ENCODE results near the gene MCTS1.

DNA sequence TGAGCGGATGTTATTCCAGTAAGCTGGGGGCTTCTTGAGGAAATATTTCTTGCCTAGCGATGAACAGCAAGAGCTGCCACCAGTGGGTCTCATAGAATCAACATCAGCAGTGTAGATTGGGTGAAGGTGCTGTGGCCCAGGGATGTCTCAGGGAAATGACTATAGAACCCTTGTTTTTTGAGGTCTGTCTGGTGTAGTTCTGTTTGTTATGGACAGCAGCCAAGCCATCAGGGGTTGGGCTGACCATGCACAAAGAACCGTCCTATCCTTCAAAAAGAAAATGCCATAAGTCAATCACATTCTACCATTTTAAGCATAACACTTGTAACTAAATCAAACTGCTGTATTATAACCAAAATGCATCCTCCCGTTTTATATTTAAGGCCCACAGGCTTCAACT lies 43.2 kb downstream of the MCTS1 start:
- TF ChIP-seq, protein P1, sequence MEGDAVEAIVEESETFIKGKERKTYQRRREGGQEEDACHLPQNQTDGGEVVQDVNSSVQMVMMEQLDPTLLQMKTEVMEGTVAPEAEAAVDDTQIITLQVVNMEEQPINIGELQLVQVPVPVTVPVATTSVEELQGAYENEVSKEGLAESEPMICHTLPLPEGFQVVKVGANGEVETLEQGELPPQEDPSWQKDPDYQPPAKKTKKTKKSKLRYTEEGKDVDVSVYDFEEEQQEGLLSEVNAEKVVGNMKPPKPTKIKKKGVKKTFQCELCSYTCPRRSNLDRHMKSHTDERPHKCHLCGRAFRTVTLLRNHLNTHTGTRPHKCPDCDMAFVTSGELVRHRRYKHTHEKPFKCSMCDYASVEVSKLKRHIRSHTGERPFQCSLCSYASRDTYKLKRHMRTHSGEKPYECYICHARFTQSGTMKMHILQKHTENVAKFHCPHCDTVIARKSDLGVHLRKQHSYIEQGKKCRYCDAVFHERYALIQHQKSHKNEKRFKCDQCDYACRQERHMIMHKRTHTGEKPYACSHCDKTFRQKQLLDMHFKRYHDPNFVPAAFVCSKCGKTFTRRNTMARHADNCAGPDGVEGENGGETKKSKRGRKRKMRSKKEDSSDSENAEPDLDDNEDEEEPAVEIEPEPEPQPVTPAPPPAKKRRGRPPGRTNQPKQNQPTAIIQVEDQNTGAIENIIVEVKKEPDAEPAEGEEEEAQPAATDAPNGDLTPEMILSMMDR (IDR thresholded peaks at IDR 0.05): no peak
- TF ChIP-seq EZH2 (IDR thresholded peaks at IDR 0.05): no peak
